Panc1 (cell line): ENCODE measurements around the gene SUSD6. TPM values are rescaled to one million over a fixed set of nuclear protein-coding genes. Genes with fewer than 3 reads are reported as not detected.

ENCODE experiments used
- ATAC-seq: fragments of 200-7000 bp; cut with Tn5 transposase; 2 replicates; pipeline ENCODE4 v1.9.1; 2020; ENCODE audit warnings: mild to moderate bottlenecking, moderate library complexity
- BruUV-seq: library from RNA; stranded (reverse); fragments of 400-500 nt; replicated peaks from 2 replicates; lab custom pipeline; 2021; lab: Mats Ljungman, UMichigan
- CTCF ChIA-PET: fragments of 300-600 bp; sonication (Branson Sonifier 250); formaldehyde crosslinking; loops from one replicate; lab custom pipeline; 2022; ENCODE audit warnings: antibody characterized with exemption; lab: Charles Lee
- POLR2A ChIA-PET: fragments of 300-600 bp; sonication (Branson Sonifier 250); formaldehyde crosslinking; loops from one replicate; lab custom pipeline; 2022; ENCODE audit warnings: antibody characterized with exemption; lab: Charles Lee
- DNase-seq: peaks from one replicate; pipeline ENCODE4 v3.0.0-alpha.2; 2010; ENCODE audit warnings: low read depth, low spot score
- H3K27ac ChIP-seq: 2 replicates; pipeline ENCODE4 v1.5.1; 2011; ENCODE audit warnings: mild to moderate bottlenecking, low read length, inconsistent platforms
- H3K27me3 ChIP-seq: fragments of 200-500 bp; sonication (Bioruptor generic); 2 replicates; pipeline ENCODE4 v1.6.0; 2014; ENCODE audit warnings: low read length, inconsistent platforms; ENCODE audit not compliant: control insufficient read depth, insufficient read depth
- H3K36me3 ChIP-seq: fragments of 200-500 bp; sonication (Bioruptor generic); 2 replicates; pipeline ENCODE4 v1.5.1; 2014; ENCODE audit warnings: inconsistent platforms, mild to moderate bottlenecking, low read length, moderate library complexity; ENCODE audit not compliant: control insufficient read depth, insufficient read depth
- H3K4me1 ChIP-seq: 2 replicates; pipeline ENCODE4 v1.5.1; 2011; ENCODE audit warnings: inconsistent platforms, mild to moderate bottlenecking, low read length, moderate library complexity; ENCODE audit not compliant: control insufficient read depth, insufficient read depth
- H3K4me3 ChIP-seq, 2 experiments: 2 replicates each; pipeline ENCODE4 v1.5.1; 2011 to 2012; ENCODE audit warnings: low read depth in 2 of 2, low read length in 2 of 2, mild to moderate bottlenecking in 2 of 2, inconsistent platforms in 1 of 2, moderate library complexity in 1 of 2
- H3K9me3 ChIP-seq: fragments of 200-500 bp; sonication (Bioruptor generic); 2 replicates; pipeline ENCODE4 v1.5.1; 2014; ENCODE audit warnings: low read depth, mild to moderate bottlenecking, inconsistent platforms, low read length, moderate library complexity; ENCODE audit not compliant: control insufficient read depth, insufficient read depth
- POLR2AphosphoS5 ChIP-seq: IDR thresholded peaks from 2 replicates; pipeline ENCODE4 v1.6.1; 2012; ENCODE audit warnings: mild to moderate bottlenecking, low read depth, low read length, moderate library complexity
- SIN3A ChIP-seq: IDR thresholded peaks from 2 replicates; pipeline ENCODE4 v1.6.1; 2012; ENCODE audit warnings: low read depth, mild to moderate bottlenecking, low read length, moderate library complexity, borderline replicate concordance; ENCODE audit not compliant: insufficient read depth
- TCF7L2 ChIP-seq: IDR thresholded peaks from 2 replicates; pipeline ENCODE4 v1.6.1; 2011; ENCODE audit warnings: mild to moderate bottlenecking, low read depth, low read length, inconsistent platforms
- in situ Hi-C: cut with HindIII; loops from 2 replicates; pipeline ENCODE4 v1.10.0; 2016; ENCODE audit warnings: low sequenced_read_pairs, low pct_unique_long_range_greater_than_20kb
- intact Hi-C: fragments of 100-400 bp; cut with micrococcal nuclease; formaldehyde crosslinking; loops from one replicate; pipeline ENCODE4 v1.10.0; 2022; ENCODE audit not compliant: unreplicated experiment
- total RNA-seq: library from RNA; stranded (reverse); gene quantifications from one replicate; pipeline ENCODE4 v1.2.1, GENCODE V29; 2021; ENCODE audit not compliant: unreplicated experiment
- TF ChIP-seq, protein P1 (sequence below), 2 experiments: IDR thresholded peaks; 2 replicates each; pipeline ENCODE4 v1.6.1; 2011 to 2012; ENCODE audit warnings: low read depth in 2 of 2, control low read depth in 1 of 2, low read length in 1 of 2, mild to moderate bottlenecking in 1 of 2, moderate library complexity in 1 of 2; ENCODE audit not compliant: insufficient read depth in 1 of 2
- TF ChIP-seq, protein P2 (sequence below): fragments of 450-650 bp; IDR thresholded peaks from 2 replicates; pipeline ENCODE4 v1.5.1; 2017; ENCODE audit warnings: mild to moderate bottlenecking

SUSD6 gene
- total RNA-seq, 1 experiment from 2014 or later = 10.9 TPM

DNA sequence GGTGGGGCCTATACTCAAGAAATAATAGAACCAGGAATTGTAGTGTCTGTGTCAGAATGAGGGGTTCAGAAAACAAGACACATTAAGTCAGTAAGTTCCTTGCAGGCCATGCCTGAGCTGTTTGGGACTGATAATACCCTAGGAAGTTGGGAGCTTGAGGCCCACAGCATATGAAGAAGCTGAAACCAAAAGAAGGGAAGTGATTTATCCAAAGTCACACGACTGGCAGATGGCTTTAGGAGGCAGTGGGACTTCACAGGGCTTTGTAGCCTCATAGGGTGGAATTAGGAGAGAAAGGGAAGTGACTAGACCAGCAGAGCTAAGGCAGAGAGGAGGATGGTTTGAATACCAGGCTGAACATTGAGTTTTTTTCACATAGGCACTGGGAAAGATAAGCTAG is 99.0 kb downstream of the SUSD6 start:
- TF ChIP-seq, protein P1, sequence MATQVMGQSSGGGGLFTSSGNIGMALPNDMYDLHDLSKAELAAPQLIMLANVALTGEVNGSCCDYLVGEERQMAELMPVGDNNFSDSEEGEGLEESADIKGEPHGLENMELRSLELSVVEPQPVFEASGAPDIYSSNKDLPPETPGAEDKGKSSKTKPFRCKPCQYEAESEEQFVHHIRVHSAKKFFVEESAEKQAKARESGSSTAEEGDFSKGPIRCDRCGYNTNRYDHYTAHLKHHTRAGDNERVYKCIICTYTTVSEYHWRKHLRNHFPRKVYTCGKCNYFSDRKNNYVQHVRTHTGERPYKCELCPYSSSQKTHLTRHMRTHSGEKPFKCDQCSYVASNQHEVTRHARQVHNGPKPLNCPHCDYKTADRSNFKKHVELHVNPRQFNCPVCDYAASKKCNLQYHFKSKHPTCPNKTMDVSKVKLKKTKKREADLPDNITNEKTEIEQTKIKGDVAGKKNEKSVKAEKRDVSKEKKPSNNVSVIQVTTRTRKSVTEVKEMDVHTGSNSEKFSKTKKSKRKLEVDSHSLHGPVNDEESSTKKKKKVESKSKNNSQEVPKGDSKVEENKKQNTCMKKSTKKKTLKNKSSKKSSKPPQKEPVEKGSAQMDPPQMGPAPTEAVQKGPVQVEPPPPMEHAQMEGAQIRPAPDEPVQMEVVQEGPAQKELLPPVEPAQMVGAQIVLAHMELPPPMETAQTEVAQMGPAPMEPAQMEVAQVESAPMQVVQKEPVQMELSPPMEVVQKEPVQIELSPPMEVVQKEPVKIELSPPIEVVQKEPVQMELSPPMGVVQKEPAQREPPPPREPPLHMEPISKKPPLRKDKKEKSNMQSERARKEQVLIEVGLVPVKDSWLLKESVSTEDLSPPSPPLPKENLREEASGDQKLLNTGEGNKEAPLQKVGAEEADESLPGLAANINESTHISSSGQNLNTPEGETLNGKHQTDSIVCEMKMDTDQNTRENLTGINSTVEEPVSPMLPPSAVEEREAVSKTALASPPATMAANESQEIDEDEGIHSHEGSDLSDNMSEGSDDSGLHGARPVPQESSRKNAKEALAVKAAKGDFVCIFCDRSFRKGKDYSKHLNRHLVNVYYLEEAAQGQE (IDR thresholded peaks at IDR 0.05; ENCODE audit: insufficient read depth in 1 of 2, low read depth in 2 of 2, low read length in 1 of 2) = no peak
- TF ChIP-seq, protein P2, sequence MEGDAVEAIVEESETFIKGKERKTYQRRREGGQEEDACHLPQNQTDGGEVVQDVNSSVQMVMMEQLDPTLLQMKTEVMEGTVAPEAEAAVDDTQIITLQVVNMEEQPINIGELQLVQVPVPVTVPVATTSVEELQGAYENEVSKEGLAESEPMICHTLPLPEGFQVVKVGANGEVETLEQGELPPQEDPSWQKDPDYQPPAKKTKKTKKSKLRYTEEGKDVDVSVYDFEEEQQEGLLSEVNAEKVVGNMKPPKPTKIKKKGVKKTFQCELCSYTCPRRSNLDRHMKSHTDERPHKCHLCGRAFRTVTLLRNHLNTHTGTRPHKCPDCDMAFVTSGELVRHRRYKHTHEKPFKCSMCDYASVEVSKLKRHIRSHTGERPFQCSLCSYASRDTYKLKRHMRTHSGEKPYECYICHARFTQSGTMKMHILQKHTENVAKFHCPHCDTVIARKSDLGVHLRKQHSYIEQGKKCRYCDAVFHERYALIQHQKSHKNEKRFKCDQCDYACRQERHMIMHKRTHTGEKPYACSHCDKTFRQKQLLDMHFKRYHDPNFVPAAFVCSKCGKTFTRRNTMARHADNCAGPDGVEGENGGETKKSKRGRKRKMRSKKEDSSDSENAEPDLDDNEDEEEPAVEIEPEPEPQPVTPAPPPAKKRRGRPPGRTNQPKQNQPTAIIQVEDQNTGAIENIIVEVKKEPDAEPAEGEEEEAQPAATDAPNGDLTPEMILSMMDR = no peak
- no peak for TF ChIP-seq SIN3A
- no peak for TF ChIP-seq TCF7L2
- TF ChIP-seq POLR2AphosphoS5 = no peak
- in situ Hi-C loops (no loop called here), intact Hi-C loops (no loop called here)
- no peaks in the 10 kb centered on the region for H3K27me3 ChIP-seq
- H3K9me3 ChIP-seq = no peaks in the 10 kb centered on the region
- no peaks in the 10 kb centered on the region for H3K36me3 ChIP-seq
- BruUV-seq = no TSS peak
- H3K4me1 ChIP-seq = no peaks in the 10 kb centered on the region
- no peak for DNase-seq
- no peak overlapping the region for H3K4me3 ChIP-seq
- no peak for ATAC-seq
- ChIA-PET CTCF (interaction anchor here (0.5 kb wide), 1 partner anchor 108 kb away, joined by 9 read pairs; no protein-coding TSS in a partner anchor), POLR2A (no interaction called here)
- no peak overlapping the region for H3K27ac ChIP-seq

DNA sequence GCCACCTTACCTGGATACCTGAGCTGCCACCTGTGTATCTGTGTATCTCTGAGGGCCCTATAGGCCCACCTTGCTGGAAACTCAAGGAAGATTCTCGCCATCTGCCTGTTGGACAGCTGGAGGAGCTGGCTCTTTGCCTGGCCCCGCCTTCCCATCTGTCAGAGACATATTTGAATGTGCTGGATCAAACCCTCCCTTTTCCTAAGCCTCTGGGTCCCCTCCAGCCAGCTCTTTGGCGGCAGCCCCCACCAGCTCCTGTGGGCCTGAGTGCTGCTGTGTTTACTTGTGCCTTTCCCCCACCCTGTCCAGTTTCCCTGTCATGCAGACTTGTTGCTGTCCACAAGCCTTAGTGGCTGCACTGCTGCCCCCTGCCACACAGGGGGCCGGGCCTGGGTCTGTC is 99.7 kb downstream of the SUSD6 start:
- no peak for ATAC-seq
- ChIA-PET CTCF (interaction anchor here (0.5 kb wide), 1 partner anchor 109 kb away, joined by 9 read pairs; no protein-coding TSS in a partner anchor), POLR2A (no interaction called here)
- TF ChIP-seq SIN3A (no peak), POLR2AphosphoS5 (no peak), TCF7L2 (no peak)
- TF ChIP-seq, protein P2 = no peak
- TF ChIP-seq, protein P1 (IDR thresholded peaks at IDR 0.05; ENCODE audit: insufficient read depth in 1 of 2, low read depth in 2 of 2, low read length in 1 of 2) = no peak
- H3K4me3 ChIP-seq = no peak overlapping the region
- no peak for DNase-seq
- intact Hi-C loops = no loop called here
- H3K36me3 ChIP-seq = no peaks in the 10 kb centered on the region
- H3K27me3 ChIP-seq = no peaks in the 10 kb centered on the region
- BruUV-seq = no TSS peak
- H3K27ac ChIP-seq = no peak overlapping the region
- in situ Hi-C loops = no loop called here
- H3K9me3 ChIP-seq = no peaks in the 10 kb centered on the region
- no peaks in the 10 kb centered on the region for H3K4me1 ChIP-seq
